HepG2 (cell line): Measurements from ENCODE around the gene NLRC5. TPM values are rescaled to one million over a fixed set of nuclear protein-coding genes. Genes with fewer than 3 reads are reported as not detected.

Experiments used
- ATF1 ChIP-seq: IDR thresholded peaks from 2 replicates; pipeline ENCODE4 v1.6.1; 2016; ENCODE audit warnings: mild to moderate bottlenecking, control low read depth
- CCDC6 ChIP-seq: sonication (generic); formaldehyde crosslinking; IDR thresholded peaks from 2 replicates; pipeline ENCODE4 v1.8.1; 2022; ENCODE audit warnings: mild to moderate bottlenecking, missing genetic modification reagents, moderate library complexity
- CREB1 ChIP-seq, 2 experiments: fragments of 450-650 bp in 1 of 2; IDR thresholded peaks; 2 replicates each; pipeline ENCODE4 v1.6.1; 2016 to 2017; ENCODE audit warnings: control low read depth in 1 of 2, mild to moderate bottlenecking in 1 of 2, missing compliant biosample characterization in 1 of 2, missing genetic modification characterization in 1 of 2
- FLYWCH1 ChIP-seq: sonication (generic); formaldehyde crosslinking; IDR thresholded peaks from 2 replicates; pipeline ENCODE4 v1.8.1; 2023; ENCODE audit warnings: mild to moderate bottlenecking, missing genetic modification reagents
- FOXA1 ChIP-seq, 2 experiments: fragments of 450-650 bp in 1 of 2; sonication (generic) in 1 of 2; formaldehyde crosslinking in 1 of 2; IDR thresholded peaks; 2 replicates each; pipeline versions ENCODE4 v1.4.0 to v1.6.1; 2016 to 2020; ENCODE audit warnings: missing genetic modification reagents in 1 of 2
- HNF1B ChIP-seq: sonication (generic); formaldehyde crosslinking; IDR thresholded peaks from 2 replicates; pipeline ENCODE4 v1.5.1; 2020; ENCODE audit warnings: mild to moderate bottlenecking, moderate library complexity, missing genetic modification reagents
- KAT2B ChIP-seq: fragments of 150-350 bp; IDR thresholded peaks from 2 replicates; pipeline ENCODE4 v1.6.1; 2014; ENCODE audit warnings: low read depth, low read length, borderline replicate concordance
- MYNN ChIP-seq: sonication (generic); formaldehyde crosslinking; IDR thresholded peaks from 2 replicates; pipeline ENCODE4 v1.4.0; 2020; ENCODE audit warnings: mild to moderate bottlenecking, low read depth, missing genetic modification reagents
- PRDM10 ChIP-seq: sonication (generic); formaldehyde crosslinking; IDR thresholded peaks from 2 replicates; pipeline ENCODE4 v1.4.0; 2020; ENCODE audit warnings: low read depth, missing genetic modification reagents
- SNAPC2 ChIP-seq: sonication (generic); formaldehyde crosslinking; IDR thresholded peaks from 2 replicates; pipeline ENCODE4 v1.8.1; 2022; ENCODE audit warnings: mild to moderate bottlenecking, missing genetic modification reagents
- SNRNP70 ChIP-seq: fragments of 200-400 bp; formaldehyde crosslinking; IDR thresholded peaks from 2 replicates; pipeline ENCODE4 v1.6.1; 2017; ENCODE audit warnings: mild to moderate bottlenecking, low read depth, low read length, moderate library complexity
- TFDP1 ChIP-seq: IDR thresholded peaks from 2 replicates; pipeline ENCODE4 v1.6.1; 2016; ENCODE audit warnings: missing compliant biosample characterization, missing genetic modification reagents, borderline replicate concordance
- ZKSCAN8 ChIP-seq: IDR thresholded peaks from 2 replicates; pipeline ENCODE4 v1.6.1; 2016; ENCODE audit warnings: borderline replicate concordance, missing genetic modification reagents, missing compliant biosample characterization
- ZNF12 ChIP-seq: sonication (generic); formaldehyde crosslinking; IDR thresholded peaks from 2 replicates; pipeline ENCODE4 v1.5.0; 2020; ENCODE audit warnings: missing genetic modification reagents
- ZNF136 ChIP-seq: sonication (generic); formaldehyde crosslinking; IDR thresholded peaks from 2 replicates; pipeline ENCODE4 v1.8.1; 2022; ENCODE audit warnings: low read depth, mild to moderate bottlenecking, moderate library complexity, missing genetic modification reagents
- ZNF205 ChIP-seq: IDR thresholded peaks from 2 replicates; pipeline ENCODE4 v1.6.1; 2018; ENCODE audit warnings: missing biosample characterization, missing genetic modification reagents
- ZNF225 ChIP-seq: sonication (generic); formaldehyde crosslinking; IDR thresholded peaks from 2 replicates; pipeline ENCODE4 v1.4.0; 2020; ENCODE audit warnings: mild to moderate bottlenecking, missing genetic modification reagents
- ZNF333 ChIP-seq: sonication (generic); formaldehyde crosslinking; IDR thresholded peaks from 2 replicates; pipeline ENCODE4 v1.4.0; 2020; ENCODE audit warnings: mild to moderate bottlenecking, missing genetic modification reagents, borderline replicate concordance
- ZNF557 ChIP-seq: sonication (generic); formaldehyde crosslinking; IDR thresholded peaks from 2 replicates; pipeline ENCODE4 v1.4.0; 2020; ENCODE audit warnings: missing genetic modification reagents
- ZNF7 ChIP-seq: IDR thresholded peaks from 2 replicates; pipeline ENCODE4 v1.6.1; 2016; ENCODE audit warnings: missing biosample characterization, missing genetic modification reagents
- ZNF703 ChIP-seq: sonication (generic); formaldehyde crosslinking; IDR thresholded peaks from 2 replicates; pipeline ENCODE4 v1.5.1; 2020; ENCODE audit warnings: missing genetic modification reagents, mild to moderate bottlenecking, moderate library complexity, borderline replicate concordance
- polyA plus RNA-seq, 8 experiments: library from polyadenylated mRNA; depleted of rRNA in 3 of 8; stranded (reverse) in 7 of 8; unstranded in 1 of 8; fragments of >200 nt; fragmentation: Illumina TruSeq in 4 of 8; extraction: Trizol in 4 of 8; gene quantifications; 2 replicates each; pipeline versions ENCODE4 v1.2.1 to v1.2.3, GENCODE V29; 2011 to 2016; ENCODE audit warnings: low read depth in 4 of 8, missing spikeins in 1 of 8, mixed read lengths in 1 of 8; ENCODE audit not compliant: insufficient read depth in 1 of 8
- total RNA-seq, 5 experiments: library from RNA; depleted of rRNA; stranded (reverse); fragments of >200 nt; fragmentation: Illumina TruSeq; extraction: Trizol; gene quantifications; 2 replicates each; pipeline ENCODE4 v1.2.3, GENCODE V29; 2016; ENCODE audit warnings: low read depth in 1 of 5

The NLRC5 gene
- total and polyA plus RNA-seq, 2 of the 13 experiments (the other 11 are each of a cell fraction or from before 2014, with no cell fraction given) = 6.3 to 12.7 TPM

GRCh38 chr16:56964243-56965148 lies 24.9 kb upstream of the NLRC5 start (continued):
- TF ChIP-seq ZNF7 (CRISPR knock-in tag) = no peak
- no peak for TF ChIP-seq PRDM10 (CRISPR knock-in tag)
- no peak for TF ChIP-seq FOXA1 (IDR thresholded peaks at IDR 0.05)
- no peak; the same call in 1 of the 2 replicates for TF ChIP-seq FOXA1 (CRISPR knock-in tag; IDR thresholded peaks at IDR 0.05)
- peak; percentile 73 for TF ChIP-seq ZNF12
- TF ChIP-seq CREB1 (IDR thresholded peaks at IDR 0.05) = no peak
- TF ChIP-seq CREB1 (CRISPR knock-in tag; IDR thresholded peaks at IDR 0.05) = peak; percentile 67
- peak; percentile 35; the same call in 1 of the 2 replicates for TF ChIP-seq ZNF333 (CRISPR knock-in tag)
- TF ChIP-seq ZNF205 (CRISPR knock-in tag) = no peak
- 0 out of 2 replicates have a peak, but pooled peaks have one; percentile 32 for TF ChIP-seq ZNF557 (CRISPR knock-in tag)
- no peak for TF ChIP-seq TFDP1
- TF ChIP-seq ATF1 (CRISPR knock-in tag) = no peak
- TF ChIP-seq KAT2B = no peak
- TF ChIP-seq ZNF703 (CRISPR knock-in tag) = no peak
- peak; percentile 46; the same call in 1 of the 2 replicates for TF ChIP-seq ZKSCAN8 (CRISPR knock-in tag)
- no peak for TF ChIP-seq MYNN (CRISPR knock-in tag)
- TF ChIP-seq SNAPC2 (CRISPR knock-in tag) = no peak
- 0 out of 2 replicates have a peak, but pooled peaks have one; percentile 27 for TF ChIP-seq HNF1B (CRISPR knock-in tag)
- no peak for TF ChIP-seq SNRNP70
- peak; percentile 82; the same call in 1 of the 2 replicates for TF ChIP-seq ZNF225 (CRISPR knock-in tag)
- TF ChIP-seq CCDC6 = peak; percentile 65; the same call in 1 of the 2 replicates
- no peak for TF ChIP-seq FLYWCH1
- 0 out of 2 replicates have a peak, but pooled peaks have one; percentile 90 for TF ChIP-seq ZNF136 (CRISPR knock-in tag)
